SK-N-SH treated with all-trans-retinoic acid at 6 μM for 48 hours (cell line): ENCODE measurements around the gene SULT2A1.

Experiments used
- ARNTL ChIP-seq: fragments of 450-650 bp; formaldehyde crosslinking; IDR thresholded peaks from 2 replicates; pipeline ENCODE4 v1.5.0; 2020; ENCODE audit warnings: low read depth, mild to moderate bottlenecking, moderate library complexity, borderline replicate concordance
- ESRRG ChIP-seq: fragments of 250-450 bp; sonication (Bioruptor Pico); IDR thresholded peaks from 2 replicates; pipeline ENCODE4 v1.6.1; 2021; ENCODE audit warnings: mild to moderate bottlenecking
- SNAI2 ChIP-seq: fragments of 250-450 bp; sonication (Bioruptor Pico); IDR thresholded peaks from 2 replicates; pipeline ENCODE4 v1.5.0; 2020; ENCODE audit warnings: mild to moderate bottlenecking, moderate library complexity
- ZFP3 ChIP-seq: fragments of 250-450 bp; sonication (Bioruptor Pico); IDR thresholded peaks from 2 replicates; pipeline ENCODE4 v1.5.0; 2020; ENCODE audit warnings: mild to moderate bottlenecking, moderate library complexity
- TF ChIP-seq, protein P1 (sequence below): fragments of 250-450 bp; sonication (Bioruptor Pico); IDR thresholded peaks from 2 replicates; pipeline ENCODE4 v1.8.0; 2020; ENCODE audit warnings: mild to moderate bottlenecking, moderate library complexity, borderline replicate concordance

DNA sequence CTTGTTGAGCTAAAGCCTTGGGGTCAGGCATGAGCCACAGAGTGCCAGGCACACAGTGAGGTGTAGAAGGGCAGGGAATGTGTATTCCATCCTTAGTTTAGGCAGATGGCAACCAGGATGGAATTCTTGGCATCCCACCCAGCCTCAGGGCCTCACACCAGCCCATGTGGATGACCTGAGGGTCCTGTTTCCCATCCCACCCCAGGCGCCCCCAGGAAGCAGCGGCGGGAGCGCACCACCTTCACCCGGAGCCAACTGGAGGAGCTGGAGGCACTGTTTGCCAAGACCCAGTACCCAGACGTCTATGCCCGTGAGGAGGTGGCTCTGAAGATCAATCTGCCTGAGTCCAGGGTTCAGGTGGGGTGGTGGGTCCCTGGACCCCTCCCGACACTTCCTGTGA, 50.1 kb downstream of the SULT2A1 start:
- TF ChIP-seq, protein P1, sequence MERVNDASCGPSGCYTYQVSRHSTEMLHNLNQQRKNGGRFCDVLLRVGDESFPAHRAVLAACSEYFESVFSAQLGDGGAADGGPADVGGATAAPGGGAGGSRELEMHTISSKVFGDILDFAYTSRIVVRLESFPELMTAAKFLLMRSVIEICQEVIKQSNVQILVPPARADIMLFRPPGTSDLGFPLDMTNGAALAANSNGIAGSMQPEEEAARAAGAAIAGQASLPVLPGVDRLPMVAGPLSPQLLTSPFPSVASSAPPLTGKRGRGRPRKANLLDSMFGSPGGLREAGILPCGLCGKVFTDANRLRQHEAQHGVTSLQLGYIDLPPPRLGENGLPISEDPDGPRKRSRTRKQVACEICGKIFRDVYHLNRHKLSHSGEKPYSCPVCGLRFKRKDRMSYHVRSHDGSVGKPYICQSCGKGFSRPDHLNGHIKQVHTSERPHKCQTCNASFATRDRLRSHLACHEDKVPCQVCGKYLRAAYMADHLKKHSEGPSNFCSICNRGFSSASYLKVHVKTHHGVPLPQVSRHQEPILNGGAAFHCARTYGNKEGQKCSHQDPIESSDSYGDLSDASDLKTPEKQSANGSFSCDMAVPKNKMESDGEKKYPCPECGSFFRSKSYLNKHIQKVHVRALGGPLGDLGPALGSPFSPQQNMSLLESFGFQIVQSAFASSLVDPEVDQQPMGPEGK (CRISPR knock-in tag): no peak
- no peak for TF ChIP-seq ARNTL (CRISPR knock-in tag)
- TF ChIP-seq SNAI2 (CRISPR knock-in tag): no peak
- no peak for TF ChIP-seq ZFP3
- TF ChIP-seq ESRRG (CRISPR knock-in tag): no peak
